HL-60 (cell line): ENCODE data around the gene PTGDR.

Experiments
- DNase-seq, 2 experiments: peaks; one replicate each; pipeline ENCODE4 v3.0.0-alpha.2; 2010 to 2020; ENCODE audit warnings: low read depth in 1 of 2, low spot score in 1 of 2
- H3K27ac ChIP-seq: fragments of 250-450 bp; sonication (Bioruptor Pico); replicated peaks from 2 replicates; pipeline ENCODE4 v1.5.1; 2020; ENCODE audit warnings: mild to moderate bottlenecking, moderate library complexity
- H3K27me3 ChIP-seq: fragments of 250-450 bp; sonication (Bioruptor Pico); 2 replicates; pipeline ENCODE4 v1.5.1; 2021; ENCODE audit warnings: mild to moderate bottlenecking, moderate library complexity; ENCODE audit not compliant: insufficient read depth, poor library complexity, severe bottlenecking
- H3K4me3 ChIP-seq: replicated peaks from 2 replicates; pipeline ENCODE4 v1.5.1; 2011; ENCODE audit warnings: mild to moderate bottlenecking, control low read depth, low read length; ENCODE audit not compliant: insufficient read depth
- CTCF ChIP-seq: IDR thresholded peaks from one replicate; pipeline ENCODE4 v1.5.1; 2011; ENCODE audit warnings: low read length, control low read depth, inconsistent platforms; ENCODE audit not compliant: insufficient read depth
- GABPA ChIP-seq: IDR thresholded peaks from 2 replicates; pipeline ENCODE4 v1.6.1; 2012; ENCODE audit warnings: low read depth
- POLR2AphosphoS5 ChIP-seq: IDR thresholded peaks from 2 replicates; pipeline ENCODE4 v1.6.1; 2012; ENCODE audit warnings: low read depth
- REST ChIP-seq: IDR thresholded peaks from 2 replicates; pipeline ENCODE4 v1.6.1; 2012; ENCODE audit warnings: low read depth; ENCODE audit not compliant: insufficient replicate concordance
- SPI1 ChIP-seq: IDR thresholded peaks from 2 replicates; pipeline ENCODE4 v1.6.1; 2012; ENCODE audit warnings: low read depth, mild to moderate bottlenecking, borderline replicate concordance

PTGDR gene

GRCh38 chr14:52222901-52223300, 44.6 kb upstream of the PTGDR start:
- DNase-seq: no peak
- TF ChIP-seq CTCF (no peak), REST (no peak), GABPA (no peak), POLR2AphosphoS5 (no peak), SPI1 (no peak)
- H3K4me3 ChIP-seq: no peak overlapping the region
- no peak overlapping the region for H3K27ac ChIP-seq
- H3K27me3 ChIP-seq: no peaks in the 10 kb centered on the region

- DNase-seq: no peak
- no peak overlapping the region for H3K4me3 ChIP-seq
- H3K27me3 ChIP-seq: no peaks in the 10 kb centered on the region
- TF ChIP-seq POLR2AphosphoS5: no peak
- TF ChIP-seq GABPA: no peak
- peak; percentile 50 for TF ChIP-seq SPI1
- H3K27ac ChIP-seq: no peak overlapping the region
Observed at GRCh38 chr14:52227619-52228222, 39.8 kb upstream of the PTGDR start.

GRCh38 chr14:52233693-52234092, 33.8 kb upstream of the PTGDR start:
- H3K27ac ChIP-seq: no peak overlapping the region
- DNase-seq: no peak
- H3K4me3 ChIP-seq: no peak overlapping the region
- H3K27me3 ChIP-seq: no peaks in the 10 kb centered on the region
- TF ChIP-seq SPI1 (no peak), CTCF (no peak), POLR2AphosphoS5 (no peak)

- H3K27ac ChIP-seq: no peak overlapping the region
- H3K27me3 ChIP-seq: no peaks in the 10 kb centered on the region
- H3K4me3 ChIP-seq: no peak overlapping the region
- no peak for TF ChIP-seq POLR2AphosphoS5
- peak; percentile 63 for TF ChIP-seq SPI1
- peak in 1 of 2 experiments; percentile 7 for DNase-seq
Observed at GRCh38 chr14:52235434-52235833, 32.1 kb upstream of the PTGDR start.

GRCh38 chr14:52235866-52236510, 31.5 kb upstream of the PTGDR start:
- no peak overlapping the region for H3K4me3 ChIP-seq
- TF ChIP-seq SPI1 (no peak), GABPA (no peak), CTCF (no peak), REST (no peak), POLR2AphosphoS5 (no peak)
- H3K27me3 ChIP-seq: peaks cover 3% of the 10 kb centered on the region
- DNase-seq: no peak
- no peak overlapping the region for H3K27ac ChIP-seq
